ENCODE measurements around the gene IL16. TPM values are rescaled to one million over a fixed set of nuclear protein-coding genes. Genes with fewer than 3 reads are reported as not detected.

The IL16 gene
- total RNA-seq, 1 donor from 2014 or later, result 8.5 TPM

GRCh38 chr15:81362790-81363189 lies 166.1 kb downstream of the IL16 start:
- TF ChIP-seq CTCF (IDR thresholded peaks at IDR 0.05), result no peak
- Histone ChIP-seq H3K36me3 (no peaks in the 10 kb centered on the region), H3K4me1 (no peaks in the 10 kb centered on the region), H3K27me3 (no peaks in the 10 kb centered on the region), H3K4me3 (no peak overlapping the region), H3K9me3 (no peaks in the 10 kb centered on the region), H3K27ac (no peak overlapping the region)
- intact Hi-C loops (cut with DNase I), result no loop called here
- DNase-seq (ENCODE audit: low spot score in 2 of 2), result no peak

- Histone ChIP-seq H3K36me3 (no peaks in the 10 kb centered on the region), H3K4me3 (no peak overlapping the region), H3K27me3 (no peaks in the 10 kb centered on the region), H3K4me1 (no peaks in the 10 kb centered on the region), H3K27ac (no peak overlapping the region), H3K9me3 (no peaks in the 10 kb centered on the region)
- TF ChIP-seq CTCF (IDR thresholded peaks at IDR 0.05), result no peak
- intact Hi-C loops (cut with DNase I), result no loop called here
- no peak for DNase-seq (ENCODE audit: low spot score in 2 of 2)
Measured at GRCh38 chr15:81363276-81363675, 166.6 kb downstream of the IL16 start.

Other genes with a start within 250 kb of the IL16 start
- 6.4 TPM for gene MESD, start 207.1 kb upstream of the IL16 start, total RNA-seq
- 59.3 TPM for gene TLNRD1, start 196.0 kb upstream of the IL16 start, total RNA-seq
- not detected for gene CFAP161, start 62.6 kb upstream of the IL16 start, total RNA-seq
- 4.8 TPM for gene STARD5, start 127.3 kb downstream of the IL16 start, total RNA-seq
- gene TMC3, start 177.3 kb downstream of the IL16 start, total RNA-seq, result not detected